NT2/D1 (cell line): ENCODE measurements around the gene CFAP43.

ENCODE experiments used
- DNase-seq: peaks from one replicate; pipeline ENCODE4 v3.0.0-alpha.2; 2011; ENCODE audit warnings: low read depth, low spot score
- H3K27me3 ChIP-seq: 2 replicates; pipeline ENCODE4 v1.6.0; 2011; ENCODE audit warnings: mild to moderate bottlenecking; ENCODE audit not compliant: insufficient read length, insufficient read depth
- H3K36me3 ChIP-seq: 2 replicates; pipeline ENCODE4 v1.6.1; 2011; ENCODE audit warnings: mild to moderate bottlenecking, low read length, mixed read lengths; ENCODE audit not compliant: insufficient read depth, insufficient read length
- H3K4me1 ChIP-seq: 2 replicates; pipeline ENCODE4 v1.5.1; 2011; ENCODE audit not compliant: insufficient read depth, insufficient read length
- H3K4me3 ChIP-seq: 2 replicates; pipeline ENCODE4 v1.5.1; 2011; ENCODE audit warnings: low read depth; ENCODE audit not compliant: insufficient read length
- H3K9ac ChIP-seq: 2 replicates; pipeline ENCODE4 v1.6.0; 2011; ENCODE audit warnings: low read depth; ENCODE audit not compliant: insufficient read length
- H3K9me3 ChIP-seq: 2 replicates; pipeline ENCODE4 v1.5.1; 2011; ENCODE audit warnings: mild to moderate bottlenecking, low read length; ENCODE audit not compliant: insufficient read depth
- SUZ12 ChIP-seq: IDR thresholded peaks from 2 replicates; pipeline ENCODE4 v1.6.1; 2011; ENCODE audit not compliant: insufficient read length, insufficient read depth; ENCODE audit errors: extremely low read depth
- YY1 ChIP-seq: IDR thresholded peaks from 2 replicates; pipeline ENCODE4 v1.6.1; 2011; ENCODE audit not compliant: insufficient read length, insufficient read depth
- ZNF274 ChIP-seq: IDR thresholded peaks from 2 replicates; pipeline ENCODE4 v1.6.1; 2011; ENCODE audit warnings: mild to moderate bottlenecking, low read depth, low read length

Gene CFAP43

GRCh38 chr10:104119996-104120395 lies 112.2 kb downstream of the CFAP43 start:
- no peaks in the 10 kb centered on the region for H3K9me3 ChIP-seq
- no peaks in the 10 kb centered on the region for H3K36me3 ChIP-seq
- no peak for DNase-seq
- TF ChIP-seq YY1 (no peak), ZNF274 (no peak), SUZ12 (no peak)
- no peaks in the 10 kb centered on the region for H3K4me1 ChIP-seq
- no peaks in the 10 kb centered on the region for H3K27me3 ChIP-seq
- H3K9ac ChIP-seq, result no peak overlapping the region
- no peak overlapping the region for H3K4me3 ChIP-seq

DNA sequence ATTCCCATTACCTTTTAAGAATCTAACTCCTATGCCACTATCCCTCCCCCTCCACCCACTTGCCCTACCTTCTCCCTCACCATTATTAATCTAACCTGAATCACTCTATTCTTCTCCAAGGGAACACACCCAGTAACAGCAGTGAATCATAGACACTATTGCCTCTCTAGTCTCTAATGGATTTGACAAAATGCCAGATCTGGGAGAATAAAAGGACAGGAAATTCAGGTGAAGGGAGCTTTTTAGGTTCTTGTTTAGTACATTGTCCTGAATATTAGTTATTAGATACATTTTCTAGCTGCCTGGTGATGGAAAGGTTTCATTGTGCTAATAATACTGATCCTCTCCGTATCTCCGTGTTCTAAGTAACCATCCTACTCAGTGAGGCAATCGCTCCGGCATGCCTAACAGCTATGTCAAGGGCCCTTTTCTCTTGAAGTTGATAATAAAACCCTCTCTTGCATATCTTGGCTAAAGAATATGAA lies 114.3 kb downstream of the CFAP43 start:
- no peak overlapping the region for H3K9ac ChIP-seq
- H3K27me3 ChIP-seq, result no peaks in the 10 kb centered on the region
- no peaks in the 10 kb centered on the region for H3K36me3 ChIP-seq
- no peak for TF ChIP-seq YY1
- no peak for TF ChIP-seq SUZ12
- no peak for TF ChIP-seq ZNF274
- H3K9me3 ChIP-seq, result no peaks in the 10 kb centered on the region
- H3K4me1 ChIP-seq, result no peaks in the 10 kb centered on the region
- H3K4me3 ChIP-seq, result no peak overlapping the region
- no peak for DNase-seq

DNA sequence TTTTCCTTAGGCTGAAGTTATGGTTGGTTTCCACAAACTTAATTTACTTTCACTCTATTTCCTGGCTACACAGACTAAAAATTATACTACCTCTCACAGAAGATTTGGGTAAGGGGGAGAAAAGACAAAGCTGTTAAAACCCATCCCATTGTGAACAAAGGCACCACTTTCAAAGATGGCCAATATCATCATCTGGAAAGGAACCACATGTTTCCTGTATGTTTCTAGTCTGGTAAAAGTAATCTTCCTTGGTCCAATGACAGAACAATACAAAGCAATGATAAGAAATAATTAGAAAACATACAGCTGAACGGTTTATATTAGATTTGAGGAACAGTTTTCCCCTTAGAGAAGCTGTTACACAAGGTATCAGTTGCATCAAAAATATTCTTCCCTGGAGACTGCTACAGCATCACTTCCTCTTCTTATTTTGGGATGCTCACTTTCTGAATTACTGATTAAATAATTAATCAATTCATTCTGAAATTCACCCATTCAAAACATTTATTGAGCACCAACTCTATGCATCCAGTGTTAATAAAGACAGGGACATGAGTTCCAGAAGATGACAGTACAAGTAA lies 118.7 kb downstream of the CFAP43 start:
- H3K9me3 ChIP-seq, result peaks cover 7% of the 10 kb centered on the region; the same call in 1 of the 2 replicates
- no peak for DNase-seq
- no peaks in the 10 kb centered on the region for H3K36me3 ChIP-seq
- no peaks in the 10 kb centered on the region for H3K27me3 ChIP-seq
- H3K4me3 ChIP-seq, result no peak overlapping the region
- no peaks in the 10 kb centered on the region for H3K4me1 ChIP-seq
- H3K9ac ChIP-seq, result no peak overlapping the region
- no peak for TF ChIP-seq YY1
- TF ChIP-seq ZNF274, result no peak

DNA sequence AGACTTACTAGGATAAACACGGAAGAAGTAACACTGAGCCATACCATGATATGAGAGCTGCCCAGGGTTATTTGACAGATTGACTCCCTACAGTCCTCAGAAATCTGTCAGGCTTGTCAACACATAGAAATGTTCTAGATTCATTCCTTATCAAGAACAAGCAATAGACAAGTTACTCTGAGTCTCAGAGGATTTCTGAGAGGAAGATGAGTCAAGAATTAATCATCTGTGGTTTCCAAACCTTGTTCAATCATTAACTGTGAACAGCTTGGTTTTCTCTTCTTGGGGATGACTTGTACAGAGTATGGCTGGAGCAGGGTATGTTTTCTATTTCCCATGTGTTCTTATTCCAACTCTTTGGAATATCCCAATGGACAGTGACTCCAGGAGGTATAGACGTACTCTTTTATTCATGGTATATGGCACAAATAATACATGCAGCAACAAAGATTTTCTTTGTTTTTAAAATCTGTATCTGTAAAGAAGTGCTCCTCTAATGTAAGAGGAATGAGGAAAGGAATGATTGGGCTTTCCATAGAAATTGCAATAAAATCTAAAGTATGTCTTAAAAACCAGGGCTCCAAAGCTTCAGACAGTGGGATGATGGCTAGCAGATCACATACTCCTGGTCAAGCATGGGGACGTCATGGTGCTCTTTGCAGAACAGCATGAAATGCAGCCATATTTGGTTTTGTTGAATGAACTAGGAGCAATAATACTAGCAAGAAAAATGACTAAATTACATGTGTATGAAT lies 122.1 kb downstream of the CFAP43 start:
- Histone ChIP-seq H3K9ac (no peak overlapping the region), H3K4me3 (no peak overlapping the region), H3K9me3 (peaks cover 7% of the 10 kb centered on the region; the same call in 1 of the 2 replicates), H3K27me3 (no peaks in the 10 kb centered on the region), H3K4me1 (no peaks in the 10 kb centered on the region), H3K36me3 (no peaks in the 10 kb centered on the region)
- no peak for TF ChIP-seq ZNF274
- no peak for TF ChIP-seq YY1
- no peak for TF ChIP-seq SUZ12
- DNase-seq, result no peak

DNA sequence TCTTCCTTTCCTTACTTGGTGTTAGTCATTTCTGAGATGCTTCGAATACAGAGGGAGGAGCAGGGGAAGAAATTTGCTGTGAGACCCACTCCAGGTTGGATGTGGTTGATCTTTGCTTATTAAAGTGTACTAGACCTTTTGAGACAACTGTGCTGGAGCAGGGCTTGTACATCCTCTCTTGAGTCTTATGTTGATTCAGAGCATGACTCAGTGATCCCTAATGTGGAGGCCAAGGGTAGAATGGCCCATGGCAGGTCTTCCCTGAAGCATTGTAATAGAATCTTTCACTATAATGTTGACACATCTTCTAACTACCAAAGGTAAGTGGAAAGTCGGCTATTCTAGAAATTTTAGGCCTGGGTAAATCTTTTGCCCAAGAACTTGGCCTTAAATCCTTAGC lies 127.2 kb downstream of the CFAP43 start:
- no peak for TF ChIP-seq YY1
- TF ChIP-seq SUZ12, result no peak
- no peak for TF ChIP-seq ZNF274
- H3K9ac ChIP-seq, result no peak overlapping the region
- DNase-seq, result no peak

DNA sequence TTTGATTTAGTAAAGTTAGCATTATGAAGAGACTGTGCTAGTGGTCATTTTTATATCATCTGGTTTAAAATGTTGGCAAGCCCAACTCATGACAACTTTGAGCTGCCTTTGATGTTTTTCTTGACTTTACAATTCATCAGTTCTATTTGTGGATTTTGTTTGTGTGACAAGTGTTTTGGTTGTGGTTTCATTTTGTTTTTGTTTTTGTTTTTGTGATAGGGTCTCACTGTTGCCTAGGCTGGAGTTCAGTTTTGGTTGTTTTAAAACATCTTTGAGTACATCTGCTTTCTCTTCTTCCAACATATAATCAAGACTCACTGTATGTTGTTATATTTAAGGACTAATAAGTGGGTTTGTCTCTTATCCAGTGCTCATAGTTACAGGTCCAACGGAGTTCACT lies 127.7 kb downstream of the CFAP43 start:
- no peak overlapping the region for H3K4me3 ChIP-seq
- no peak overlapping the region for H3K9ac ChIP-seq
- H3K4me1 ChIP-seq, result no peaks in the 10 kb centered on the region
- no peak for DNase-seq
- H3K36me3 ChIP-seq, result no peaks in the 10 kb centered on the region
- TF ChIP-seq ZNF274, result no peak
- no peak for TF ChIP-seq SUZ12
- TF ChIP-seq YY1, result no peak
- H3K9me3 ChIP-seq, result peaks cover 7% of the 10 kb centered on the region; the same call in 1 of the 2 replicates
- peaks cover 2% of the 10 kb centered on the region for H3K27me3 ChIP-seq

More for the DNA sequence above, 127.2 kb downstream of the CFAP43 start:
- H3K27me3 ChIP-seq, result peaks cover 2% of the 10 kb centered on the region
- H3K4me3 ChIP-seq, result no peak overlapping the region
- H3K4me1 ChIP-seq, result no peaks in the 10 kb centered on the region
- H3K9me3 ChIP-seq, result peaks cover 7% of the 10 kb centered on the region; the same call in 1 of the 2 replicates
- H3K36me3 ChIP-seq, result no peaks in the 10 kb centered on the region

- TF ChIP-seq SUZ12 (no peak), ZNF274 (no peak), YY1 (no peak)
- Histone ChIP-seq H3K4me3 (no peak overlapping the region), H3K36me3 (no peaks in the 10 kb centered on the region), H3K4me1 (no peaks in the 10 kb centered on the region), H3K9ac (no peak overlapping the region), H3K27me3 (peaks cover 2% of the 10 kb centered on the region), H3K9me3 (peaks cover 5% of the 10 kb centered on the region; the same call in 1 of the 2 replicates)
- no peak for DNase-seq
These were observed 128.2 kb downstream of the CFAP43 start for GRCh38 chr10:104103956-104104355.
